Measurements from ENCODE around the gene CAMK2N1.
A peak's percentile ranks its signal among the peaks of the same experiment; 100 is the strongest.

The CAMK2N1 gene

GRCh38 chr1:20511518-20512428 is 25.8 kb upstream of the CAMK2N1 start:
- Histone ChIP-seq H4K20me1 (ENCODE audit: insufficient read depth, low read length) (no peaks in the 10 kb centered on the region), H3K4me3 (ENCODE audit: low read length) (no peak overlapping the region), H3K27me3 (ENCODE audit: low read depth, low read length) (no peaks in the 10 kb centered on the region), H3K9ac (ENCODE audit: low read length) (no peak overlapping the region), H3K4me1 (ENCODE audit: low read length) (peaks cover 23% of the 10 kb centered on the region), H3K9me3 (ENCODE audit: insufficient read depth, low read length) (no peaks in the 10 kb centered on the region), H2AFZ (ENCODE audit: low read depth, low read length) (no peak overlapping the region), H3K79me2 (ENCODE audit: low read length) (peaks cover 12% of the 10 kb centered on the region), H3K36me3 (replicated peaks; ENCODE audit: low read depth, low read length) (no peaks in the 10 kb centered on the region), H3K4me2 (ENCODE audit: low read length) (peak overlapping the region; percentile 37), H3K27ac (ENCODE audit: low read length) (peak overlapping the region; percentile 13; the same call in 1 of the 2 replicates)
- TF ChIP-seq CTCF (IDR thresholded peaks at IDR 0.05; ENCODE audit: low read depth, low read length), result no peak
- no peak for TF ChIP-seq EZH2phosphoT487 (IDR thresholded peaks at IDR 0.05; ENCODE audit: low read depth)

GRCh38 chr1:20508411-20508771 is 22.4 kb upstream of the CAMK2N1 start:
- H3K4me2 ChIP-seq (ENCODE audit: low read length), result peak overlapping the region; percentile 54
- peaks cover 24% of the 10 kb centered on the region for H3K79me2 ChIP-seq (ENCODE audit: low read length)
- H3K27me3 ChIP-seq (ENCODE audit: low read depth, low read length), result no peaks in the 10 kb centered on the region
- H3K4me3 ChIP-seq (ENCODE audit: low read length), result peak overlapping the region; percentile 94
- H3K4me1 ChIP-seq (ENCODE audit: low read length), result peaks cover 16% of the 10 kb centered on the region
- H3K36me3 ChIP-seq (replicated peaks; ENCODE audit: low read depth, low read length), result no peaks in the 10 kb centered on the region
- TF ChIP-seq CTCF (IDR thresholded peaks at IDR 0.05; ENCODE audit: low read depth, low read length) (no peak), EZH2phosphoT487 (IDR thresholded peaks at IDR 0.05; ENCODE audit: low read depth) (no peak)
- H3K9me3 ChIP-seq (ENCODE audit: insufficient read depth, low read length), result no peaks in the 10 kb centered on the region
- peak overlapping the region; percentile 51 for H2AFZ ChIP-seq (ENCODE audit: low read depth, low read length)
- H4K20me1 ChIP-seq (ENCODE audit: insufficient read depth, low read length), result no peaks in the 10 kb centered on the region
- peak overlapping the region; percentile 47 for H3K9ac ChIP-seq (ENCODE audit: low read length)
- H3K27ac ChIP-seq (ENCODE audit: low read length), result no peak overlapping the region

GRCh38 chr1:20507564-20508410 is 21.8 kb upstream of the CAMK2N1 start, which contains the start of gene MUL1:
MUL1 (minus strand) TSS chr1:20508151; CDS start chr1:20508024, 127 bp downstream.
- Histone ChIP-seq H2AFZ (ENCODE audit: low read depth, low read length) (peak within 1 kb of the TSS; percentile 65), H3K9me3 (ENCODE audit: insufficient read depth, low read length) (no peaks in the 10 kb centered on the region), H3K27me3 (ENCODE audit: low read depth, low read length) (no peaks in the 10 kb centered on the region), H4K20me1 (ENCODE audit: insufficient read depth, low read length) (no peaks in the 10 kb centered on the region), H3K4me3 (ENCODE audit: low read length) (peak within 1 kb of the TSS; percentile 94), H3K36me3 (replicated peaks; ENCODE audit: low read depth, low read length) (no peaks in the 10 kb centered on the region), H3K79me2 (ENCODE audit: low read length) (peaks cover 24% of the 10 kb centered on the region), H3K4me2 (ENCODE audit: low read length) (peak within 1 kb of the TSS; percentile 95), H3K9ac (ENCODE audit: low read length) (peak within 1 kb of the TSS; percentile 75), H3K4me1 (ENCODE audit: low read length) (peaks cover 16% of the 10 kb centered on the region), H3K27ac (ENCODE audit: low read length) (0 out of 2 replicates have a peak within 1 kb of the TSS, but pooled peaks have one; percentile 11)
- no peak for TF ChIP-seq CTCF (IDR thresholded peaks at IDR 0.05; ENCODE audit: low read depth, low read length)
- TF ChIP-seq EZH2phosphoT487 (IDR thresholded peaks at IDR 0.05; ENCODE audit: low read depth), result no peak

GRCh38 chr1:20507248-20507563 is 21.2 kb upstream of the CAMK2N1 start:
- Histone ChIP-seq H2AFZ (ENCODE audit: low read depth, low read length) (no peak overlapping the region), H4K20me1 (ENCODE audit: insufficient read depth, low read length) (no peaks in the 10 kb centered on the region), H3K79me2 (ENCODE audit: low read length) (peaks cover 24% of the 10 kb centered on the region), H3K27ac (ENCODE audit: low read length) (no peak overlapping the region), H3K27me3 (ENCODE audit: low read depth, low read length) (no peaks in the 10 kb centered on the region), H3K9ac (ENCODE audit: low read length) (peak overlapping the region; percentile 75), H3K4me1 (ENCODE audit: low read length) (peaks cover 14% of the 10 kb centered on the region), H3K36me3 (replicated peaks; ENCODE audit: low read depth, low read length) (no peaks in the 10 kb centered on the region), H3K4me2 (ENCODE audit: low read length) (peak overlapping the region; percentile 95), H3K9me3 (ENCODE audit: insufficient read depth, low read length) (no peaks in the 10 kb centered on the region), H3K4me3 (ENCODE audit: low read length) (peak overlapping the region; percentile 94)
- no peak for TF ChIP-seq CTCF (IDR thresholded peaks at IDR 0.05; ENCODE audit: low read depth, low read length)
- TF ChIP-seq EZH2phosphoT487 (IDR thresholded peaks at IDR 0.05; ENCODE audit: low read depth), result no peak

All from OCI-LY3 (cell line).